ENCODE data around the gene SCAMP1.
"Not testable (repeated sequence)": the region's sequence is repeated elsewhere in the genome, so short reads cannot be mapped to it uniquely, and the experiment has no call there.

The SCAMP1 gene

GRCh38 chr5:78416677-78417425 is 56.4 kb downstream of the SCAMP1 start:
- peaks cover 15 to 28% (median 19%) of the 10 kb centered on the region in 5 donors for H3K36me3 ChIP-seq (ENCODE audit: control insufficient read depth in 5 of 5, insufficient read depth in 5 of 5, low read length in 5 of 5)
- no peak overlapping the region for H3K9ac ChIP-seq (ENCODE audit: low read length in 5 of 5)
- H3K4me1 ChIP-seq (ENCODE audit: control insufficient read depth in 5 of 5, insufficient read depth in 5 of 5, low read length in 5 of 5), result no peaks in the 10 kb centered on the region
- H3K27ac ChIP-seq (ENCODE audit: low read depth, low read length), result no peak overlapping the region
- no peaks in the 10 kb centered on the region for H3K9me3 ChIP-seq (ENCODE audit: control insufficient read depth in 5 of 5, low read length in 5 of 5)
- H3K4me3 ChIP-seq (ENCODE audit: low read depth in 1 of 5, low read length in 5 of 5), result no peak overlapping the region
- no peaks in the 10 kb centered on the region for H3K27me3 ChIP-seq (ENCODE audit: control insufficient read depth in 5 of 5, insufficient read depth in 4 of 5, low read length in 5 of 5)

- H3K27ac ChIP-seq (ENCODE audit: low read depth, low read length), result no peak overlapping the region
- H3K27me3 ChIP-seq (ENCODE audit: control insufficient read depth in 5 of 5, insufficient read depth in 4 of 5, low read length in 5 of 5), result no peaks in the 10 kb centered on the region
- no peaks in the 10 kb centered on the region for H3K9me3 ChIP-seq (ENCODE audit: control insufficient read depth in 5 of 5, low read length in 5 of 5)
- H3K36me3 ChIP-seq (ENCODE audit: control insufficient read depth in 5 of 5, insufficient read depth in 5 of 5, low read length in 5 of 5), result peaks cover 15 to 33% (median 19%) of the 10 kb centered on the region in 5 donors
- H3K4me1 ChIP-seq (ENCODE audit: control insufficient read depth in 5 of 5, insufficient read depth in 5 of 5, low read length in 5 of 5), result no peaks in the 10 kb centered on the region
- no peak overlapping the region for H3K4me3 ChIP-seq (ENCODE audit: low read depth in 1 of 5, low read length in 5 of 5)
- H3K9ac ChIP-seq (ENCODE audit: low read length in 5 of 5), result no peak overlapping the region
Measured at GRCh38 chr5:78419396-78419795, 59.0 kb downstream of the SCAMP1 start.

GRCh38 chr5:78420548-78420947 is 60.1 kb downstream of the SCAMP1 start:
- Histone ChIP-seq H3K4me1 (ENCODE audit: control insufficient read depth in 5 of 5, insufficient read depth in 5 of 5, low read length in 5 of 5) (no peaks in the 10 kb centered on the region), H3K9ac (ENCODE audit: low read length in 5 of 5) (no peak overlapping the region), H3K27me3 (ENCODE audit: control insufficient read depth in 5 of 5, insufficient read depth in 4 of 5, low read length in 5 of 5) (no peaks in the 10 kb centered on the region), H3K4me3 (ENCODE audit: low read depth in 1 of 5, low read length in 5 of 5) (no peak overlapping the region), H3K27ac (ENCODE audit: low read depth, low read length) (no peak overlapping the region), H3K36me3 (ENCODE audit: control insufficient read depth in 5 of 5, insufficient read depth in 5 of 5, low read length in 5 of 5) (peaks cover 15 to 31% (median 22%) of the 10 kb centered on the region in 5 donors), H3K9me3 (ENCODE audit: control insufficient read depth in 5 of 5, low read length in 5 of 5) (no peaks in the 10 kb centered on the region)

GRCh38 chr5:78424665-78425064 is 64.2 kb downstream of the SCAMP1 start:
- no peak overlapping the region for H3K4me3 ChIP-seq (ENCODE audit: low read depth in 1 of 5, low read length in 5 of 5)
- no peaks in the 10 kb centered on the region for H3K4me1 ChIP-seq (ENCODE audit: control insufficient read depth in 5 of 5, insufficient read depth in 5 of 5, low read length in 5 of 5)
- no peaks in the 10 kb centered on the region for H3K9me3 ChIP-seq (ENCODE audit: control insufficient read depth in 5 of 5, low read length in 5 of 5)
- H3K9ac ChIP-seq (ENCODE audit: low read length in 5 of 5), result no peak overlapping the region
- H3K36me3 ChIP-seq (ENCODE audit: control insufficient read depth in 5 of 5, insufficient read depth in 5 of 5, low read length in 5 of 5), result peaks cover 0 to 12% (median 7%) of the 10 kb centered on the region in 5 donors
- H3K27me3 ChIP-seq (ENCODE audit: control insufficient read depth in 5 of 5, insufficient read depth in 4 of 5, low read length in 5 of 5), result no peaks in the 10 kb centered on the region
- no peak overlapping the region for H3K27ac ChIP-seq (ENCODE audit: low read depth, low read length)

DNA sequence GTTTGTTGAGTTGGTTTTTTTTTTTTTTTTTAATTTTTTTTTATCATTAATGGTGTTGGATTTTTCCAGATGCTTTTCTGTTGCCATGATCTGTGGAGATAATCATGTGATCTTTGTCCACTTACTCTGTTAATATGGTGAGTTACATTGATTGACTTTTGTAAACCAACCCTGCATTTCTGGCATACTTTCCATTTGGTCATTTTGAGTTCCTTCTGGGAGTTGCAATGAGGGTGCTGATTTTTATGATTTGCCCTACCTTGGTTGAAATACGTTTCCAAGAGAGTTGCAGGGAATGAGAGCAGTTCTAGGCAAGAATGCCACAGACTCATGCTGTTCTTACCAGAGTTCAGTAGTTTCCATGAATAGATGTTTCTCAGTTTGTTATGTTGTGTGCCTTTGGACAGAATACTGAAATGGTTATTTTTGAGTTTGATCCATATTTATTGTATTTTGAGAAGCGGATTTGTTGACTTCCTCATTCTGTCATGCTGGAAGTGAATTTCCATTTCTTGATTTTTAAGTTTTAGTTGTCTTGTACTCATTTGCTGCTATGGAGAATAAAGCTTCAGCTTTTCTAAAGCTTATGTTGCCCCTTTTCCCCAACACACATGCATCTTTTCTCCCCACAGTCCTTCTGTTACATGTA is 69.0 kb downstream of the SCAMP1 start:
- Histone ChIP-seq H3K4me1 (ENCODE audit: control insufficient read depth in 5 of 5, insufficient read depth in 5 of 5, low read length in 5 of 5) (no peaks in the 10 kb centered on the region), H3K4me3 (ENCODE audit: low read depth in 1 of 5, low read length in 5 of 5) (no peak overlapping the region), H3K27me3 (ENCODE audit: control insufficient read depth in 5 of 5, insufficient read depth in 4 of 5, low read length in 5 of 5) (no peaks in the 10 kb centered on the region), H3K9me3 (ENCODE audit: control insufficient read depth in 5 of 5, low read length in 5 of 5) (no peaks in the 10 kb centered on the region), H3K9ac (ENCODE audit: low read length in 5 of 5) (no peak overlapping the region), H3K27ac (ENCODE audit: low read depth, low read length) (no peak overlapping the region), H3K36me3 (ENCODE audit: control insufficient read depth in 5 of 5, insufficient read depth in 5 of 5, low read length in 5 of 5) (peaks cover 4 to 14% (median 9%) of the 10 kb centered on the region in 5 donors)

- H3K27ac ChIP-seq (ENCODE audit: low read depth, low read length), result no peak overlapping the region
- H3K9ac ChIP-seq (ENCODE audit: low read length in 5 of 5), result no peak overlapping the region
- peaks cover 4 to 13% (median 9%) of the 10 kb centered on the region in 5 donors for H3K36me3 ChIP-seq (ENCODE audit: control insufficient read depth in 5 of 5, insufficient read depth in 5 of 5, low read length in 5 of 5)
- H3K9me3 ChIP-seq (ENCODE audit: control insufficient read depth in 5 of 5, low read length in 5 of 5), result no peaks in the 10 kb centered on the region
- no peaks in the 10 kb centered on the region for H3K27me3 ChIP-seq (ENCODE audit: control insufficient read depth in 5 of 5, insufficient read depth in 4 of 5, low read length in 5 of 5)
- no peak overlapping the region for H3K4me3 ChIP-seq (ENCODE audit: low read depth in 1 of 5, low read length in 5 of 5)
- H3K4me1 ChIP-seq (ENCODE audit: control insufficient read depth in 5 of 5, insufficient read depth in 5 of 5, low read length in 5 of 5), result no peaks in the 10 kb centered on the region
Measured at GRCh38 chr5:78430866-78431265, 70.4 kb downstream of the SCAMP1 start.

- Histone ChIP-seq H3K27ac (ENCODE audit: low read depth, low read length) (no peak overlapping the region), H3K4me3 (ENCODE audit: low read depth in 1 of 5, low read length in 5 of 5) (no peak overlapping the region), H3K4me1 (ENCODE audit: control insufficient read depth in 5 of 5, insufficient read depth in 5 of 5, low read length in 5 of 5) (no peaks in the 10 kb centered on the region), H3K9ac (ENCODE audit: low read length in 5 of 5) (no peak overlapping the region), H3K27me3 (ENCODE audit: control insufficient read depth in 5 of 5, insufficient read depth in 4 of 5, low read length in 5 of 5) (no peaks in the 10 kb centered on the region), H3K36me3 (ENCODE audit: control insufficient read depth in 5 of 5, insufficient read depth in 5 of 5, low read length in 5 of 5) (peaks cover 4 to 13% (median 4%) of the 10 kb centered on the region in 5 donors), H3K9me3 (ENCODE audit: control insufficient read depth in 5 of 5, low read length in 5 of 5) (no peaks in the 10 kb centered on the region)
Measured at GRCh38 chr5:78433972-78434371, 73.6 kb downstream of the SCAMP1 start.

DNA sequence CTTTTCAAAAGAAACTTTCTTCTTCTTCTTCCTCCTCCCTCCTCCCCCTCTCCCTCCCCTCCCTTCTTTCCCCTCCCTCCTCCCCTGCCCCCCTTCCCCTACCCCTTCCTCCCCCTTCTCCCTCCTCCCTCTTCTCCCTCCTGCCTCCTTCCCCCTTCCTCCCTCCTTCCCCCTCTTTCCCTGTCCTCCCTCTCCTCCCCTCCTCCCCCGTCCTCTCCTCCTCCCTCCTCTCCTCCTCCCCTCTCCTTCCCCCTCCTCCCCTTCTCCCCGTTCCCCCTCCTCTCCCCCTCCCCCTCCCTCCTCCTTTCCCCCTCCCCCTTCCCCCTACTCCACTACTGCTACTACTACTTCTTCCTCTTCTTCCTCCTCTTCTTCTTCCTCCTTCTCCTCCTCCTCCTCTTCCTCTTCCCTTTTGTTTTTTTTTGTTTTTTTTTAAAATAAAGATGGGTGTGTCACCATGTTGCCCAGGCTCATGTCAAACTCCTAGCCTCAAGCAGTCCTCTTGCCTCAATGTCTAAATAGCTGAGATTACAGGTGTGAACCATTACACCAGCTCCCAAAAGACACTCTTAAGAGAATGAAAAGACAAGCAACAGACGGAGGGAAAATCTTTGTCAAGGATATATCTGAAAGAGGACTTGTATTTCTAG is 87.5 kb downstream of the SCAMP1 start:
- Histone ChIP-seq H3K4me3 (ENCODE audit: low read depth in 1 of 5, low read length in 5 of 5) (no peak overlapping the region), H3K4me1 (ENCODE audit: control insufficient read depth in 5 of 5, insufficient read depth in 5 of 5, low read length in 5 of 5) (no peaks in the 10 kb centered on the region), H3K27ac (ENCODE audit: low read depth, low read length) (no peak overlapping the region), H3K9ac (ENCODE audit: low read length in 5 of 5) (no peak overlapping the region), H3K36me3 (ENCODE audit: control insufficient read depth in 5 of 5, insufficient read depth in 5 of 5, low read length in 5 of 5) (peaks cover 4 to 13% (median 7%) of the 10 kb centered on the region in 5 donors), H3K27me3 (ENCODE audit: control insufficient read depth in 5 of 5, insufficient read depth in 4 of 5, low read length in 5 of 5) (no peaks in the 10 kb centered on the region), H3K9me3 (ENCODE audit: control insufficient read depth in 5 of 5, low read length in 5 of 5) (no peaks in the 10 kb centered on the region)

DNA sequence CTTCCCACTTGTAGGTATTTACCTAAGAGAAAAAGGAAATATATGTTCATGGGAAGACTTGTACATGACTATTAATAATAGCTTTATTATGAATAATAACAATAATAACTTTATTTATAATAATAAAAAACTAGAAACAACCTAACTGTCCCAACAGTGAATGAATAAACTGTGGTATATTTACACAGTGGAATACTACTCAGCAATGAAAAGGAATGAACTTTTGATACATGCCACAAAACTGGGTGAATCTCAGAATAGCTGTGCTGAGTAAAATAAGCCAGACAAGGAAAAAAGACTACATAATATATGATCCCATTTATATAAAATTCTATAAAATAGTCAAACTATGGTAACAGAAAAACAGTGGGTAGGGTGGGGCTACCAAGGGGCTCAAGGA is 88.7 kb downstream of the SCAMP1 start:
- H3K4me1 ChIP-seq (ENCODE audit: control insufficient read depth in 5 of 5, insufficient read depth in 5 of 5, low read length in 5 of 5), result no peaks in the 10 kb centered on the region
- no peak overlapping the region for H3K4me3 ChIP-seq (ENCODE audit: low read depth in 1 of 5, low read length in 5 of 5)
- no peak overlapping the region for H3K27ac ChIP-seq (ENCODE audit: low read depth, low read length)
- H3K9ac ChIP-seq (ENCODE audit: low read length in 5 of 5), result no peak overlapping the region
- H3K9me3 ChIP-seq (ENCODE audit: control insufficient read depth in 5 of 5, low read length in 5 of 5), result no peaks in the 10 kb centered on the region
- peaks cover 4 to 13% (median 7%) of the 10 kb centered on the region in 5 donors for H3K36me3 ChIP-seq (ENCODE audit: control insufficient read depth in 5 of 5, insufficient read depth in 5 of 5, low read length in 5 of 5)
- H3K27me3 ChIP-seq (ENCODE audit: control insufficient read depth in 5 of 5, insufficient read depth in 4 of 5, low read length in 5 of 5), result no peaks in the 10 kb centered on the region

DNA sequence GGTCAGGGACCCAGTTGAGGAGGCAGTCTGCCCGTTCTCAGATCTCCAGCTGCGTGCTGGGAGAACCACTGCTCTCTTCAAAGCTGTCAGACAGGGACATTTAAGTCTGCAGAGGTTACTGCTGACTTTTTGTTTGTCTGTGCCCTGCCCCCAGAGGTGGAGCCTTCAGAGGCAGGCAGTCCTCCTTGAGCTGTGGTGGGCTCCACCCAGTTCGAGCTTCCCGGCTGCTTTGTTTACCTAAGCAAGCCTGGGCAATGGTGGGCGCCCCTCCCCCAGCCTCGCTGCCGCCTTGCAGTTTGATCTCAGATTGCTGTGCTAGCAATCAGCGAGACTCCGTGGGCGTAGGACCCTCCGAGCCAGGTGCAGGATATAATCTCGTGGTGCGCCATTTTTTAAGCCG is 97.1 kb downstream of the SCAMP1 start:
- not testable (repeated sequence) for H3K4me3 ChIP-seq (ENCODE audit: low read depth in 1 of 5, low read length in 5 of 5); H3K4me1 ChIP-seq (ENCODE audit: control insufficient read depth in 5 of 5, insufficient read depth in 5 of 5, low read length in 5 of 5); H3K27me3 ChIP-seq (ENCODE audit: control insufficient read depth in 5 of 5, insufficient read depth in 4 of 5, low read length in 5 of 5); H3K36me3 ChIP-seq (ENCODE audit: control insufficient read depth in 5 of 5, insufficient read depth in 5 of 5, low read length in 5 of 5); H3K9me3 ChIP-seq (ENCODE audit: control insufficient read depth in 5 of 5, low read length in 5 of 5); H3K9ac ChIP-seq (ENCODE audit: low read length in 5 of 5); H3K27ac ChIP-seq (ENCODE audit: low read depth, low read length)

All from subcutaneous abdominal adipose tissue (tissue), 5 donors.